OCI-LY1 (cell line): ENCODE measurements around the gene UNC13A.

Experiments used
- H2AFZ ChIP-seq: fragments of 200-600 bp; sonication (generic), shearing (Covaris generic); 2 replicates; pipeline ENCODE4 v1.6.0; 2014; ENCODE audit warnings: antibody characterized with exemption, mild to moderate bottlenecking, low read length
- H3F3A ChIP-seq: fragments of 200-600 bp; sonication (generic), shearing (Covaris generic); 2 replicates; pipeline ENCODE4 v1.6.0; 2014; ENCODE audit warnings: mild to moderate bottlenecking, antibody characterized with exemption, low read length, moderate library complexity; ENCODE audit not compliant: insufficient read depth
- H3K27ac ChIP-seq: fragments of 200-600 bp; sonication (generic); 2 replicates; pipeline ENCODE4 v1.5.1; 2014; ENCODE audit warnings: low read length, mixed run types, mild to moderate bottlenecking, low read depth; ENCODE audit not compliant: poor library complexity, severe bottlenecking
- H3K27me3 ChIP-seq: fragments of 200-600 bp; sonication (generic); 2 replicates; pipeline ENCODE4 v1.6.0; 2014; ENCODE audit warnings: antibody characterized with exemption, mild to moderate bottlenecking, low read length, moderate library complexity; ENCODE audit not compliant: insufficient read depth
- H3K36me3 ChIP-seq: fragments of 200-600 bp; sonication (generic); 2 replicates; pipeline ENCODE4 v1.6.1; 2014; ENCODE audit warnings: mild to moderate bottlenecking, antibody characterized with exemption, low read length, moderate library complexity, mixed read lengths; ENCODE audit not compliant: insufficient read depth
- H3K4me1 ChIP-seq: fragments of 200-600 bp; sonication (generic); 2 replicates; pipeline ENCODE4 v1.5.1; 2014; ENCODE audit warnings: mild to moderate bottlenecking, low read length, moderate library complexity; ENCODE audit not compliant: insufficient read depth, severe bottlenecking
- H3K4me2 ChIP-seq: fragments of 200-600 bp; sonication (generic), shearing (Covaris generic); 2 replicates; pipeline ENCODE4 v1.6.1; 2014; ENCODE audit warnings: low read length
- H3K4me3 ChIP-seq: fragments of 200-600 bp; sonication (generic); 2 replicates; pipeline ENCODE4 v1.5.1; 2014; ENCODE audit warnings: low read length, low read depth, mild to moderate bottlenecking, mixed read lengths; ENCODE audit not compliant: poor library complexity, severe bottlenecking
- H3K79me2 ChIP-seq: fragments of 200-600 bp; shearing (Covaris generic); 2 replicates; pipeline ENCODE4 v1.6.1; 2016; ENCODE audit warnings: mixed run types, low read length, mixed read lengths; ENCODE audit not compliant: insufficient read depth
- H3K9ac ChIP-seq: fragments of 200-600 bp; sonication (generic), shearing (Covaris generic); 2 replicates; pipeline ENCODE4 v1.6.1; 2014; ENCODE audit warnings: mild to moderate bottlenecking, low read length, mixed read lengths
- H3K9me2 ChIP-seq: fragments of 200-600 bp; sonication (generic), shearing (Covaris generic); 2 replicates; pipeline ENCODE4 v1.6.1; 2014; ENCODE audit warnings: low read depth, mild to moderate bottlenecking, low read length, mixed read lengths
- H3K9me3 ChIP-seq: fragments of 200-600 bp; shearing (Covaris generic); 2 replicates; pipeline ENCODE4 v1.6.1; 2014; ENCODE audit warnings: low read length, mixed read lengths
- H4K20me1 ChIP-seq: fragments of 200-600 bp; sonication (generic), shearing (Covaris generic); 2 replicates; pipeline ENCODE4 v1.6.0; 2016; ENCODE audit warnings: mild to moderate bottlenecking, low read length; ENCODE audit not compliant: insufficient read depth
- CTCF ChIP-seq: fragments of 200-600 bp; sonication (generic), shearing (Covaris generic); IDR thresholded peaks from 2 replicates; pipeline ENCODE4 v1.5.1; 2017; ENCODE audit warnings: mild to moderate bottlenecking, antibody characterized with exemption, low read length, moderate library complexity, mixed read lengths
- EZH2 ChIP-seq: fragments of 200-600 bp; sonication (generic), shearing (Covaris generic); IDR thresholded peaks from 2 replicates; pipeline ENCODE4 v1.8.0; 2017; ENCODE audit warnings: borderline replicate concordance, mixed run types, mild to moderate bottlenecking, antibody characterized with exemption, low read length, moderate library complexity, mixed read lengths

UNC13A gene

GRCh38 chr19:17695198-17695597 lies 7.0 kb upstream of the UNC13A start:
- no peaks in the 10 kb centered on the region for H3K4me1 ChIP-seq
- no peak overlapping the region for H3K27ac ChIP-seq
- H3K4me3 ChIP-seq, result no peak overlapping the region
- no peaks in the 10 kb centered on the region for H4K20me1 ChIP-seq
- no peak for TF ChIP-seq CTCF
- TF ChIP-seq EZH2, result no peak
- H2AFZ ChIP-seq, result no peak overlapping the region
- H3K27me3 ChIP-seq, result no peaks in the 10 kb centered on the region; the same call in 1 of the 2 replicates
- H3K36me3 ChIP-seq, result no peaks in the 10 kb centered on the region
- no peaks in the 10 kb centered on the region for H3K9me2 ChIP-seq
- no peak overlapping the region for H3K4me2 ChIP-seq
- no peak overlapping the region for H3K9ac ChIP-seq
- H3K9me3 ChIP-seq, result no peaks in the 10 kb centered on the region
- no peaks in the 10 kb centered on the region for H3F3A ChIP-seq
- H3K79me2 ChIP-seq, result no peaks in the 10 kb centered on the region

GRCh38 chr19:17692566-17692965 lies 4.4 kb upstream of the UNC13A start:
- no peaks in the 10 kb centered on the region for H3K36me3 ChIP-seq
- no peaks in the 10 kb centered on the region for H3K4me1 ChIP-seq
- no peak overlapping the region for H3K27ac ChIP-seq
- H3K9ac ChIP-seq, result no peak overlapping the region
- TF ChIP-seq EZH2 (no peak), CTCF (no peak)
- no peaks in the 10 kb centered on the region for H3K9me2 ChIP-seq
- no peaks in the 10 kb centered on the region; the same call in 1 of the 2 replicates for H3K27me3 ChIP-seq
- H3K4me3 ChIP-seq, result no peak overlapping the region
- H3K79me2 ChIP-seq, result no peaks in the 10 kb centered on the region
- no peak overlapping the region for H2AFZ ChIP-seq
- no peaks in the 10 kb centered on the region for H3K9me3 ChIP-seq
- H4K20me1 ChIP-seq, result no peaks in the 10 kb centered on the region
- H3F3A ChIP-seq, result no peaks in the 10 kb centered on the region
- no peak overlapping the region for H3K4me2 ChIP-seq

- H3K27ac ChIP-seq, result no peak overlapping the region
- no peak overlapping the region for H3K4me2 ChIP-seq
- H4K20me1 ChIP-seq, result no peaks in the 10 kb centered on the region
- no peak overlapping the region for H3K9ac ChIP-seq
- no peaks in the 10 kb centered on the region for H3K79me2 ChIP-seq
- no peak overlapping the region for H3K4me3 ChIP-seq
- no peaks in the 10 kb centered on the region for H3K4me1 ChIP-seq
- H3F3A ChIP-seq, result no peaks in the 10 kb centered on the region
- H3K9me3 ChIP-seq, result no peaks in the 10 kb centered on the region
- H2AFZ ChIP-seq, result no peak overlapping the region
- no peaks in the 10 kb centered on the region for H3K9me2 ChIP-seq
- no peaks in the 10 kb centered on the region; the same call in 1 of the 2 replicates for H3K27me3 ChIP-seq
- TF ChIP-seq CTCF, result no peak
- no peak for TF ChIP-seq EZH2
- no peaks in the 10 kb centered on the region for H3K36me3 ChIP-seq
Measured at GRCh38 chr19:17688853-17689595, 870 bp upstream of the UNC13A start.
